HEK293 (cell line): ENCODE results near the gene ZFP36.

ENCODE experiments used
- CTCF ChIA-PET: fragments of 350-600 bp; formaldehyde crosslinking; extraction: SDS; loops from one replicate; lab custom pipeline; 2021; ENCODE audit warnings: antibody characterized with exemption; lab: Yijun Ruan, JAX
- POLR2A ChIA-PET: fragments of 300-600 bp; formaldehyde crosslinking; extraction: SDS; loops from one replicate; lab custom pipeline; 2020; ENCODE audit warnings: antibody characterized with exemption, inconsistent platforms; lab: Yijun Ruan, JAX
- H3K27ac ChIP-seq: fragments of 200-500 bp; sonication (Bioruptor generic); 2 replicates; pipeline ENCODE4 v1.5.1; 2014; ENCODE audit warnings: low read depth, low read length, control low read depth, inconsistent platforms; ENCODE audit errors: extremely low read depth
- H3K36me3 ChIP-seq, 2 experiments: fragments of 200-500 bp in 1 of 2; sonication (Bioruptor generic) in 1 of 2; 1 replicate in 1 of 2; 2 replicates in 1 of 2; pipeline ENCODE4 v1.5.1; 2014 to 2017; ENCODE audit warnings: inconsistent platforms in 2 of 2, low read length in 2 of 2; ENCODE audit not compliant: control insufficient read depth in 2 of 2, insufficient read depth in 1 of 2
- H3K4me1 ChIP-seq: fragments of 200-500 bp; sonication (Bioruptor generic); 2 replicates; pipeline ENCODE4 v1.5.1; 2014; ENCODE audit warnings: mild to moderate bottlenecking, low read length, inconsistent platforms; ENCODE audit not compliant: control insufficient read depth, insufficient read depth
- H3K4me3 ChIP-seq: 2 replicates; pipeline ENCODE4 v1.5.1; 2011; ENCODE audit warnings: low read depth, mild to moderate bottlenecking, control low read depth, low read length, moderate library complexity
- H3K9me3 ChIP-seq: fragments of 200-500 bp; sonication (Bioruptor generic); 2 replicates; pipeline ENCODE4 v1.5.1; 2014; ENCODE audit warnings: low read depth, low read length, inconsistent platforms; ENCODE audit not compliant: control insufficient read depth, insufficient read depth
- KLF10 ChIP-seq: fragments of 450-650 bp; IDR thresholded peaks from 2 replicates; pipeline ENCODE4 v1.5.1; 2018; ENCODE audit warnings: missing biosample characterization, mild to moderate bottlenecking, missing genetic modification characterization
- KLF16 ChIP-seq: fragments of 450-650 bp; formaldehyde crosslinking; IDR thresholded peaks from 2 replicates; pipeline ENCODE4 v1.5.1; 2017; ENCODE audit warnings: missing biosample characterization, missing genetic modification characterization
- OSR2 ChIP-seq: fragments of 450-650 bp; formaldehyde crosslinking; IDR thresholded peaks from 2 replicates; pipeline ENCODE4 v1.5.1; 2016; ENCODE audit warnings: missing biosample characterization, missing genetic modification characterization
- PRDM1 ChIP-seq: fragments of 450-650 bp; formaldehyde crosslinking; IDR thresholded peaks from 2 replicates; pipeline ENCODE4; 2016; ENCODE audit warnings: missing biosample characterization, missing genetic modification characterization
- TRIM28 ChIP-seq: IDR thresholded peaks from 2 replicates; pipeline ENCODE4 v1.6.1; 2011; ENCODE audit warnings: low read length, control low read depth, borderline replicate concordance
- WT1 ChIP-seq: fragments of 450-650 bp; formaldehyde crosslinking; IDR thresholded peaks from 2 replicates; pipeline ENCODE4 v1.5.1; 2016; ENCODE audit warnings: missing biosample characterization, missing genetic modification characterization
- ZBTB11 ChIP-seq: fragments of 450-650 bp; formaldehyde crosslinking; conservative IDR thresholded peaks from 2 replicates; pipeline ENCODE4 v1.5.1; 2016; ENCODE audit warnings: low read depth, missing biosample characterization, missing genetic modification characterization
- ZBTB21 ChIP-seq: fragments of 450-650 bp; formaldehyde crosslinking; IDR thresholded peaks from 2 replicates; pipeline ENCODE4 v1.5.1; 2017; ENCODE audit warnings: missing biosample characterization, missing genetic modification characterization
- ZBTB49 ChIP-seq: fragments of 450-650 bp; formaldehyde crosslinking; IDR thresholded peaks from 2 replicates; pipeline ENCODE4 v1.5.1; 2016; ENCODE audit warnings: missing biosample characterization, missing genetic modification characterization, low read depth
- ZFHX2 ChIP-seq: fragments of 450-650 bp; formaldehyde crosslinking; conservative IDR thresholded peaks from 2 replicates; pipeline ENCODE4 v1.5.1; 2016; ENCODE audit warnings: missing biosample characterization, missing genetic modification characterization
- ZFP3 ChIP-seq: fragments of 450-650 bp; formaldehyde crosslinking; IDR thresholded peaks from 2 replicates; pipeline ENCODE4 v1.5.1; 2016; ENCODE audit warnings: low read depth, missing biosample characterization, missing genetic modification characterization
- ZFP37 ChIP-seq: fragments of 450-650 bp; formaldehyde crosslinking; IDR thresholded peaks from 2 replicates; pipeline ENCODE4 v1.5.1; 2016; ENCODE audit warnings: missing biosample characterization, missing genetic modification characterization
- ZFP69B ChIP-seq: fragments of 450-650 bp; formaldehyde crosslinking; IDR thresholded peaks from 2 replicates; pipeline ENCODE4 v1.5.1; 2016; ENCODE audit warnings: missing biosample characterization, missing genetic modification characterization
- ZIC2 ChIP-seq: fragments of 450-650 bp; formaldehyde crosslinking; IDR thresholded peaks from 2 replicates; pipeline ENCODE4 v1.5.1; 2016; ENCODE audit warnings: missing biosample characterization, missing genetic modification characterization
- ZNF202 ChIP-seq: fragments of 450-650 bp; formaldehyde crosslinking; IDR thresholded peaks from 2 replicates; pipeline ENCODE4 v1.5.1; 2016; ENCODE audit warnings: missing biosample characterization, missing genetic modification characterization, borderline replicate concordance
- ZNF221 ChIP-seq: fragments of 450-650 bp; formaldehyde crosslinking; IDR thresholded peaks from 2 replicates; pipeline ENCODE4 v1.5.1; 2017; ENCODE audit warnings: missing biosample characterization, missing genetic modification characterization, borderline replicate concordance
- ZNF366 ChIP-seq: fragments of 450-650 bp; formaldehyde crosslinking; conservative IDR thresholded peaks from 2 replicates; pipeline ENCODE4 v1.5.1; 2016; ENCODE audit warnings: missing biosample characterization, missing genetic modification characterization
- ZNF394 ChIP-seq: fragments of 450-650 bp; formaldehyde crosslinking; IDR thresholded peaks from 2 replicates; pipeline ENCODE4 v1.5.1; 2016; ENCODE audit warnings: missing biosample characterization, missing genetic modification characterization, mild to moderate bottlenecking, moderate library complexity, borderline replicate concordance
- ZNF398 ChIP-seq: fragments of 450-650 bp; formaldehyde crosslinking; IDR thresholded peaks from 2 replicates; pipeline ENCODE4 v1.5.1; 2017; ENCODE audit warnings: missing biosample characterization, missing genetic modification characterization
- ZNF501 ChIP-seq: fragments of 450-650 bp; formaldehyde crosslinking; IDR thresholded peaks from 2 replicates; pipeline ENCODE4 v1.5.1; 2016; ENCODE audit warnings: missing biosample characterization, missing genetic modification characterization
- ZNF544 ChIP-seq: fragments of 450-650 bp; formaldehyde crosslinking; IDR thresholded peaks from 2 replicates; pipeline ENCODE4 v1.5.0; 2017; ENCODE audit warnings: missing biosample characterization, missing genetic modification characterization
- ZNF548 ChIP-seq: fragments of 450-650 bp; formaldehyde crosslinking; IDR thresholded peaks from 2 replicates; pipeline ENCODE4 v1.5.1; 2016; ENCODE audit warnings: missing biosample characterization, missing genetic modification characterization
- ZNF549 ChIP-seq: fragments of 450-650 bp; IDR thresholded peaks from 2 replicates; pipeline ENCODE4 v1.5.1; 2018; ENCODE audit warnings: missing biosample characterization, missing genetic modification characterization, mild to moderate bottlenecking, inconsistent platforms, moderate library complexity
- ZNF600 ChIP-seq: fragments of 450-650 bp; formaldehyde crosslinking; IDR thresholded peaks from 2 replicates; pipeline ENCODE4 v1.5.1; 2016; ENCODE audit warnings: missing biosample characterization, missing genetic modification characterization
- ZNF629 ChIP-seq: fragments of 450-650 bp; formaldehyde crosslinking; IDR thresholded peaks from 2 replicates; pipeline ENCODE4 v1.5.1; 2017; ENCODE audit warnings: missing biosample characterization, missing genetic modification characterization
- ZNF664 ChIP-seq: fragments of 450-650 bp; formaldehyde crosslinking; IDR thresholded peaks from 2 replicates; pipeline ENCODE4 v1.5.1; 2016; ENCODE audit warnings: missing biosample characterization, missing genetic modification characterization
- ZNF747 ChIP-seq: fragments of 450-650 bp; formaldehyde crosslinking; IDR thresholded peaks from 2 replicates; pipeline ENCODE4 v1.5.1; 2016; ENCODE audit warnings: missing biosample characterization, missing genetic modification characterization

Gene ZFP36

GRCh38 chr19:39427707-39428106 lies 21.1 kb downstream of the ZFP36 start:
- H3K36me3 ChIP-seq = peaks cover 34 to 39% of the 10 kb centered on the region in 2 experiments
- ChIA-PET POLR2A (interaction anchor here (1.1 to 13.3 kb wide), 10 partner anchors 8 to 85 kb away, joined by 4 to 255 read pairs (median 14); partner anchors contain the start of genes MED29, PAF1, RPS16 and SAMD4B), CTCF (interaction anchor here (1.0 to 4.2 kb wide), 11 partner anchors 9 to 105 kb away, joined by 3 to 20 read pairs (median 7); partner anchors contain the start of genes EID2B, PLEKHG2 and TIMM50)
- TF ChIP-seq ZNF548 (tag by site-specific recombination) (no peak), ZNF747 (tag by site-specific recombination) (no peak), ZNF221 (tag by site-specific recombination) (no peak), KLF16 (tag by site-specific recombination) (no peak), ZBTB49 (tag by site-specific recombination) (no peak), ZNF202 (no peak), OSR2 (tag by site-specific recombination) (no peak)
- H3K27ac ChIP-seq = no peak overlapping the region
- peaks cover 7% of the 10 kb centered on the region for H3K4me1 ChIP-seq
- H3K9me3 ChIP-seq = no peaks in the 10 kb centered on the region
- H3K4me3 ChIP-seq = no peak overlapping the region

GRCh38 chr19:39428283-39429112 lies 21.9 kb downstream of the ZFP36 start:
- Histone ChIP-seq H3K27ac (peak overlapping the region; percentile 40; the same call in 1 of the 2 replicates), H3K9me3 (no peaks in the 10 kb centered on the region), H3K4me1 (peaks cover 10% of the 10 kb centered on the region), H3K36me3 (peaks cover 38 to 39% of the 10 kb centered on the region in 2 experiments), H3K4me3 (no peak overlapping the region)
- ChIA-PET CTCF (interaction anchor here (0.6 to 4.2 kb wide), 13 partner anchors 10 to 1172 kb away, joined by 3 to 20 read pairs (median 4); partner anchors contain the start of genes EID2B, PLEKHG2 and TIMM50), POLR2A (interaction anchor here (0.6 to 13.3 kb wide), 11 partner anchors 7 to 86 kb away, joined by 3 to 255 read pairs (median 13); partner anchors contain the start of genes MED29, PAF1, RPS16 and SAMD4B)
- TF ChIP-seq ZNF394 (tag by site-specific recombination) (no peak), WT1 (tag by site-specific recombination) (peak; percentile 77), ZNF544 (tag by site-specific recombination) (no peak), ZNF629 (peak; percentile 40), ZFHX2 (tag by site-specific recombination) (0 out of 2 replicates have a peak, but pooled peaks have one; percentile 38), ZFP3 (tag by site-specific recombination) (peak; percentile 75), ZFP37 (0 out of 2 replicates have a peak, but pooled peaks have one; percentile 34), KLF10 (tag by site-specific recombination) (peak; percentile 64; the same call in 1 of the 2 replicates), ZNF664 (tag by site-specific recombination) (peak; percentile 68), ZFP69B (tag by site-specific recombination) (no peak), ZNF600 (tag by site-specific recombination) (peak; percentile 82), ZBTB21 (tag by site-specific recombination) (0 out of 2 replicates have a peak, but pooled peaks have one; percentile 16), ZIC2 (tag by site-specific recombination) (peak; percentile 95), ZBTB11 (tag by site-specific recombination) (no peak), ZNF501 (tag by site-specific recombination) (peak; percentile 39), ZNF549 (tag by site-specific recombination) (no peak), TRIM28 (no peak), ZNF366 (tag by site-specific recombination) (0 out of 2 replicates have a peak, but pooled peaks have one; percentile 32), ZNF398 (peak; percentile 37; the same call in 1 of the 2 replicates), PRDM1 (tag by site-specific recombination) (peak; percentile 90)
